ENCODE measurements around the gene NUBP2. TPM values are rescaled to one million over a fixed set of nuclear protein-coding genes. Genes with fewer than 3 reads are reported as not detected.
"Not testable (repeated sequence)": the region's sequence is repeated elsewhere in the genome, so short reads cannot be mapped to it uniquely, and the experiment has no call there.

The NUBP2 gene
- total RNA-seq, 3 donors from 2014 or later, result 32.1 to 43.1 (median 39.3) TPM

DNA sequence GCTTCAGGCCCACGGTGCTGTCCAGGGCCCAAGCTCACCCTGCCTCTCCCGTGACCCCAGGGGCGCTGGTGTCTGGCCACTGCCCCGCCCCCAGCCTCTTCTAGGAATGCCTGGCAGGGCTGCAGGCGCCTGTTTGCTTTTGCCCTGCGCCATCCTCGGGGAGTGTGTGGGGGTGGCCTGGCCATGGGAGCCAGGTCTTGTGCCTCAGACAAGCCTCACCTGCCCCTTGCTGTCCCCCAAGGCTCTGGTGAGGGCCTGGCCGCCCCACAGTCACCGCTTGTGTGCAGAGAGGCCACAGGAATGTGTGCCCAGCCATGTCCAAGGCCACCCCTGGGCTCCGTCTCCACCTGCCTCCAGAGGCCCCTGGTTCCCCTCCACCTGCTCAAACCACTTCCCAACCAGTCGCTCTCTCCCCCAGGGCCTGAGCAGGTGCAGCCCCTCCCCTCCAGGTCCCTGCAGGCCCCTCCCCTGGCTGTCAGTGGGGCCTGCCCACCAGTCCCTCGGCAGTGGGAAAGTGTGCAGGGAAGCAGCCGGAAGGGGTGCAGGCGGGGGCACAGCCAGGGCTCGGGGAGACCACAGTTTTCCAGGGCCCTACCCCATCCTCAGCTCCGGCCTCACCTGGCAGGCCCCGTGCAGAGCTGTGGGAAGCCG, 11.6 kb downstream of the NUBP2 start:
- Histone ChIP-seq H3K4me3 (no peak overlapping the region), H3K9me3 (peaks cover 11% of the 10 kb centered on the region), H3K4me1 (ENCODE audit: low read depth) (no peaks in the 10 kb centered on the region), H3K36me3 (ENCODE audit: low read depth) (no peaks in the 10 kb centered on the region)
- peak; percentile 20 for ATAC-seq
- intact Hi-C loops (cut with DNase I, micrococcal nuclease), result no loop called here
- TF ChIP-seq, protein P1, sequence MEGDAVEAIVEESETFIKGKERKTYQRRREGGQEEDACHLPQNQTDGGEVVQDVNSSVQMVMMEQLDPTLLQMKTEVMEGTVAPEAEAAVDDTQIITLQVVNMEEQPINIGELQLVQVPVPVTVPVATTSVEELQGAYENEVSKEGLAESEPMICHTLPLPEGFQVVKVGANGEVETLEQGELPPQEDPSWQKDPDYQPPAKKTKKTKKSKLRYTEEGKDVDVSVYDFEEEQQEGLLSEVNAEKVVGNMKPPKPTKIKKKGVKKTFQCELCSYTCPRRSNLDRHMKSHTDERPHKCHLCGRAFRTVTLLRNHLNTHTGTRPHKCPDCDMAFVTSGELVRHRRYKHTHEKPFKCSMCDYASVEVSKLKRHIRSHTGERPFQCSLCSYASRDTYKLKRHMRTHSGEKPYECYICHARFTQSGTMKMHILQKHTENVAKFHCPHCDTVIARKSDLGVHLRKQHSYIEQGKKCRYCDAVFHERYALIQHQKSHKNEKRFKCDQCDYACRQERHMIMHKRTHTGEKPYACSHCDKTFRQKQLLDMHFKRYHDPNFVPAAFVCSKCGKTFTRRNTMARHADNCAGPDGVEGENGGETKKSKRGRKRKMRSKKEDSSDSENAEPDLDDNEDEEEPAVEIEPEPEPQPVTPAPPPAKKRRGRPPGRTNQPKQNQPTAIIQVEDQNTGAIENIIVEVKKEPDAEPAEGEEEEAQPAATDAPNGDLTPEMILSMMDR (IDR thresholded peaks at IDR 0.05), result no peak
- DNase-seq, result no peak

- intact Hi-C loops (cut with DNase I, micrococcal nuclease), result no loop called here
- DNase-seq (no peak), ATAC-seq (no peak)
- Histone ChIP-seq H3K4me3 (no peak overlapping the region), H3K4me1 (ENCODE audit: low read depth) (no peaks in the 10 kb centered on the region), H3K9me3 (peaks cover 14% of the 10 kb centered on the region), H3K36me3 (ENCODE audit: low read depth) (no peaks in the 10 kb centered on the region)
- TF ChIP-seq, protein P1 (IDR thresholded peaks at IDR 0.05), result no peak
Measured at GRCh38 chr16:1794908-1795666, 12.3 kb downstream of the NUBP2 start.

- H3K4me1 ChIP-seq (ENCODE audit: low read depth); intact Hi-C loops (cut with DNase I, micrococcal nuclease); DNase-seq; ATAC-seq; H3K36me3 ChIP-seq (ENCODE audit: low read depth); H3K4me3 ChIP-seq: not testable (repeated sequence)
- H3K9me3 ChIP-seq, result peaks cover 14% of the 10 kb centered on the region
Measured at GRCh38 chr16:1799263-1799662, 16.5 kb downstream of the NUBP2 start.

DNA sequence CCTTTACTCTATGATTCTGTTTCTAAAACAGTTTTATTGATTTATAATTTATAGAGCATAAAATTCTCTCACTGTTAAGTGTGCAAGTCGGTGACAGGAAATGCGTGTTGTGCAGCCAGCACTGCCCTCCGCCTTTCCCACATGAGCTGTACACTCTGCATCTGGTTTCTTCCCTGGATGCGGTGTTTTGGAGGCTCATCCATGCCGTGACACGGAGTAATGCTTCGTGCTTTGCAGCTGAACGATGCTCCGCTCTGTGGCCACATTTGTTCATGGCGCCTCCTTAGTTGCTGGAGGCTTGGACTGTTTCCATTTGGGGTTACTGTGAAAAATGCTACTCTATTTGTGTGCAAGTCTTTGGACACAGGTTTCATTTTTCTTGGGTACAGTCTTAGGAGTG, 17.9 kb downstream of the NUBP2 start:
- intact Hi-C loops (cut with DNase I, micrococcal nuclease), result no loop called here
- Histone ChIP-seq H3K4me3 (no peak overlapping the region), H3K36me3 (ENCODE audit: low read depth) (no peaks in the 10 kb centered on the region), H3K9me3 (peaks cover 14% of the 10 kb centered on the region), H3K4me1 (ENCODE audit: low read depth) (no peaks in the 10 kb centered on the region)
- DNase-seq (no peak), ATAC-seq (no peak)
- TF ChIP-seq, protein P1 (IDR thresholded peaks at IDR 0.05), result no peak

DNA sequence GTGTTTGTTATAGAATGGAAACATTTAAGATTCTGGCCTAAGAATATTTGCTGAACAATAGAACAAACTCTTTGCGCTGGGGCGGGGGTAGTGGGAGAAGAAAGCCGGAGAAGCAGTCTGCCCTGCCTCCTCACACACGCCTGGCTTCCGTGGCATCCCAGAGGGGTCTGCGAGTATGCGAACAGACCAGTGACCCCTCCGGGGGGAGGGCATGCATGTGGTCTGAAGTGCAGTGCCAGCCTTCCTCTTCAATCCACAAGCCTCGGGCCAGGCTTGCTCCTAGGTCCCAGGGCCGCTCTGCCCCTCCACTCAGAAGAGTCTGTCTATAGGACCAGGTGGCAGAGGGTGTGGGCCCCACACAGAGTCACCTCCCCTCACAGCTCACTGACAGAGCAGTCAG, 24.9 kb downstream of the NUBP2 start:
- TF ChIP-seq, protein P1 (IDR thresholded peaks at IDR 0.05), result no peak
- no peak for ATAC-seq
- Histone ChIP-seq H3K9me3 (no peaks in the 10 kb centered on the region), H3K36me3 (ENCODE audit: low read depth) (no peaks in the 10 kb centered on the region), H3K4me3 (no peak overlapping the region), H3K4me1 (ENCODE audit: low read depth) (no peaks in the 10 kb centered on the region)
- no peak for DNase-seq
- intact Hi-C loops (cut with DNase I, micrococcal nuclease), result no loop called here

GRCh38 chr16:1808691-1809090, 25.9 kb downstream of the NUBP2 start:
- no peaks in the 10 kb centered on the region for H3K9me3 ChIP-seq
- intact Hi-C loops (cut with DNase I, micrococcal nuclease), result no loop called here
- ATAC-seq (no peak), DNase-seq (no peak)
- H3K36me3 ChIP-seq (ENCODE audit: low read depth), result no peaks in the 10 kb centered on the region
- no peaks in the 10 kb centered on the region for H3K4me1 ChIP-seq (ENCODE audit: low read depth)
- TF ChIP-seq, protein P1 (IDR thresholded peaks at IDR 0.05), result no peak
- H3K4me3 ChIP-seq, result no peak overlapping the region

Data from mucosa of descending colon (tissue), 3 donors.